ENCODE measurements around the gene FAM131C. TPM values are rescaled to one million over a fixed set of nuclear protein-coding genes. Genes with fewer than 3 reads are reported as not detected.

Gene FAM131C
- total RNA-seq, 1 experiment from 2014 or later = 7.4 TPM

DNA sequence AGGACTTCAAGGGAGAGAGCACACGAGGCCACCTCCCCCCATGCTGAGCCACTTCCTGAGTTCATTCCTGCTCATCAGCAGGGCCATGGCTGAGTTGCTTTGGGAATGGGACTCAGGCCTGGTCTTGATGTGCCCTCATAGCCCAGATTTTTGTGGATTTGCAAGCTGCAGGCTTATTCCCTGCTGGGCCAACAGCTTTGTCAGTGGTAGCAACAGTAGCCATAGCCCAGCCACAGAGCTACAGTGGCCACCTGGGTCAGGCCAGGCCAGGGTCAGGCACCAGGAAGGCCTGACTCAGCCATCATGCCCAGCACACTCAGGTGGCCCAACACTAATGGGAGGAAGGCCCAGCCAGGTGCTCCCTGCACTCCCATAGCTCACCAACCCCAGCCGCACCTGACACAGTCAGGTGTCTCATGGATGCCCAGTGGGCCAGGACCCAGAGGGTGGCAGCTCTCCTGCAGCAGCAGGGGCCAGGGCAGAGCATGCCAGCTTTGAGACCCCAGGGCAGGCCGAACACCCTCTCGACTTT, 49.0 kb upstream of the FAM131C start:
- CTCF ChIA-PET = interaction anchor here (0.7 kb wide), 1 partner anchor 40 kb away, joined by 3 read pairs; no protein-coding TSS in a partner anchor
- Histone ChIP-seq H3K79me2 (ENCODE audit: low read depth) (0 out of 2 replicates have a peak, but pooled peaks cover 7% of the 10 kb centered on the region), H4K20me1 (ENCODE audit: insufficient read depth) (peaks cover 18% of the 10 kb centered on the region), H3K4me3 (no peak overlapping the region), H3K4me2 (peak overlapping the region; percentile 46), H3K9me2 (ENCODE audit: insufficient read depth) (no peaks in the 10 kb centered on the region), H3K36me3 (ENCODE audit: low read depth) (peaks cover 33% of the 10 kb centered on the region), H3K27me3 (ENCODE audit: insufficient read depth, low read depth) (no peaks in the 10 kb centered on the region), H3K27ac (peak overlapping the region; percentile 61), H3K9me3 (ENCODE audit: insufficient read depth, low read depth) (no peaks in the 10 kb centered on the region), H2AFZ (no peak overlapping the region), H3K4me1 (replicated peaks; ENCODE audit: insufficient read depth) (peaks cover 69% of the 10 kb centered on the region), H3F3A (ENCODE audit: insufficient read depth, low read depth) (peaks cover 67% of the 10 kb centered on the region)
- DNase-seq = peak; percentile 29 to 62
- no TSS peak for BruUV-seq (replicated peaks)
- TF ChIP-seq, protein P1, sequence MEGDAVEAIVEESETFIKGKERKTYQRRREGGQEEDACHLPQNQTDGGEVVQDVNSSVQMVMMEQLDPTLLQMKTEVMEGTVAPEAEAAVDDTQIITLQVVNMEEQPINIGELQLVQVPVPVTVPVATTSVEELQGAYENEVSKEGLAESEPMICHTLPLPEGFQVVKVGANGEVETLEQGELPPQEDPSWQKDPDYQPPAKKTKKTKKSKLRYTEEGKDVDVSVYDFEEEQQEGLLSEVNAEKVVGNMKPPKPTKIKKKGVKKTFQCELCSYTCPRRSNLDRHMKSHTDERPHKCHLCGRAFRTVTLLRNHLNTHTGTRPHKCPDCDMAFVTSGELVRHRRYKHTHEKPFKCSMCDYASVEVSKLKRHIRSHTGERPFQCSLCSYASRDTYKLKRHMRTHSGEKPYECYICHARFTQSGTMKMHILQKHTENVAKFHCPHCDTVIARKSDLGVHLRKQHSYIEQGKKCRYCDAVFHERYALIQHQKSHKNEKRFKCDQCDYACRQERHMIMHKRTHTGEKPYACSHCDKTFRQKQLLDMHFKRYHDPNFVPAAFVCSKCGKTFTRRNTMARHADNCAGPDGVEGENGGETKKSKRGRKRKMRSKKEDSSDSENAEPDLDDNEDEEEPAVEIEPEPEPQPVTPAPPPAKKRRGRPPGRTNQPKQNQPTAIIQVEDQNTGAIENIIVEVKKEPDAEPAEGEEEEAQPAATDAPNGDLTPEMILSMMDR (conservative IDR thresholded peaks at IDR 0.05) = no peak
- TF ChIP-seq EZH2 (IDR thresholded peaks at IDR 0.05; ENCODE audit: low read depth) = no peak
- intact Hi-C loops (cut with micrococcal nuclease; ENCODE audit: unreplicated experiment) = no loop called here
- POLR2A ChIA-PET (ENCODE audit: unreplicated experiment) = interaction anchor here (0.7 kb wide), 1 partner anchor 67 kb away, joined by 3 read pairs; no protein-coding TSS in a partner anchor

DNA sequence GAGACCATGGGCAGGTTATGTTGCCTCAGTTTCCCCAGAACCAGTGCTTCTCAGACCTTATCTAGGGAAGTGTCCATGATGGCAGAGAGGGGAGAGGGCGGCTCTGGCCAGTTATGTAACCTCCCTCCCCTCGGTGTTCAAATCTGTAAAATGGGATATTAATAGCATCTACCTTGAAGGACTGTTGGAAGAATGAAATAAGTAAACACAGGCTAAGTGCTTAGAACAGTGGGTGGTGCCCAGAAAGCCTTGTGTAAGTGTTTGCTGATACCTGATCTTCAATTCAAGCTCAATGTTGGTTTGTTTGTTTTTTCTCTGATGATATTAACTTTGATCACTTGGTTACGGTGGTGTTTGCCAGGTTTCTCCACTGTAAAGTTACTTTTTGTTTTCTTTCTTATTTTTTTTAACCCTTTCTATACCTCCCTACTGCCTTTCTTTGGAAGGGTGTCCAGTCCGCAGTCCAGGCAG, 47.5 kb upstream of the FAM131C start:
- BruUV-seq (replicated peaks) = no TSS peak

DNA sequence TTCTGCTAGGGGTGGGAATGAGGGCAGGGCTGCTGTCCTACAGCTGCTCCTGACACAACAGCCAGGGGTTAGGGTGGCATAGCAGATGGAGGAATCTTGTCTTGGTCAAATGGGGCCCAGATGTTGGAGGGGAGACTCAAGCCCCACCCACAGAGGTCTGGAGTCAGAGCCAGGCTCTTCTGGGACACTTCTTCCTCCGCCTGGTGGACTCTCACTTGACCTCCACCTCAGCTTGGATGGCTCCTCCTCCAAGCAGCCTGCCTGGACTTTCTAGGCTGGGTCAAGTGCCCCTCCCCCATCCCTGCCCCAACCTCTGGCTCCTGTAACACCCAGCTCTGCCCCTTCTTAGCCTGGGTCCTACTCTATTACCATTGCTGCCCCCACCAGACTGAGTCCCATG, 47.0 kb upstream of the FAM131C start:
- H3K27ac ChIP-seq = no peak overlapping the region
- H3K9me2 ChIP-seq (ENCODE audit: insufficient read depth) = no peaks in the 10 kb centered on the region
- POLR2A ChIA-PET (ENCODE audit: unreplicated experiment) = interaction anchor here (0.6 kb wide), 2 partner anchors 23 to 46 kb away, joined by 3 to 4 read pairs; no protein-coding TSS in a partner anchor
- CTCF ChIA-PET = no interaction called here
- DNase-seq = no peak
- H3K79me2 ChIP-seq (ENCODE audit: low read depth) = no peaks in the 10 kb centered on the region
- peaks cover 13% of the 10 kb centered on the region; the same call in 1 of the 2 replicates for H3K36me3 ChIP-seq (ENCODE audit: low read depth)
- peaks cover 3% of the 10 kb centered on the region; the same call in 1 of the 2 replicates for H4K20me1 ChIP-seq (ENCODE audit: insufficient read depth)
- H3K27me3 ChIP-seq (ENCODE audit: insufficient read depth, low read depth) = no peaks in the 10 kb centered on the region
- H2AFZ ChIP-seq = no peak overlapping the region
- no TSS peak for BruUV-seq (replicated peaks)
- peaks cover 47% of the 10 kb centered on the region for H3F3A ChIP-seq (ENCODE audit: insufficient read depth, low read depth)
- H3K4me1 ChIP-seq (replicated peaks; ENCODE audit: insufficient read depth) = peaks cover 49% of the 10 kb centered on the region
- H3K4me2 ChIP-seq = no peak overlapping the region
- no peaks in the 10 kb centered on the region for H3K9me3 ChIP-seq (ENCODE audit: insufficient read depth, low read depth)
- intact Hi-C loops (cut with micrococcal nuclease; ENCODE audit: unreplicated experiment) = loop anchor here (2.0 kb wide), 1 partner anchor 32 kb away; no protein-coding TSS in a partner anchor
- H3K4me3 ChIP-seq = no peak overlapping the region
- TF ChIP-seq EZH2 (IDR thresholded peaks at IDR 0.05; ENCODE audit: low read depth) = no peak
- TF ChIP-seq, protein P1 (conservative IDR thresholded peaks at IDR 0.05) = no peak

More for the DNA sequence above, 47.5 kb upstream of the FAM131C start:
- peaks cover 52% of the 10 kb centered on the region for H3F3A ChIP-seq (ENCODE audit: insufficient read depth, low read depth)
- CTCF ChIA-PET = no interaction called here
- peaks cover 55% of the 10 kb centered on the region for H3K4me1 ChIP-seq (replicated peaks; ENCODE audit: insufficient read depth)
- H3K27ac ChIP-seq = peak overlapping the region; percentile 61
- DNase-seq = peak in 1 of 2 experiments; percentile 87
- H3K9me2 ChIP-seq (ENCODE audit: insufficient read depth) = no peaks in the 10 kb centered on the region
- POLR2A ChIA-PET (ENCODE audit: unreplicated experiment) = interaction anchor here (0.6 to 0.7 kb wide), 4 partner anchors 21 to 45 kb away, joined by 3 to 12 read pairs (median 6); no protein-coding TSS in a partner anchor
- no peaks in the 10 kb centered on the region for H3K9me3 ChIP-seq (ENCODE audit: insufficient read depth, low read depth)
- intact Hi-C loops (cut with micrococcal nuclease; ENCODE audit: unreplicated experiment) = loop anchor here (2.0 kb wide), 1 partner anchor 32 kb away; no protein-coding TSS in a partner anchor
- H3K36me3 ChIP-seq (ENCODE audit: low read depth) = peaks cover 19% of the 10 kb centered on the region
- no peaks in the 10 kb centered on the region for H3K79me2 ChIP-seq (ENCODE audit: low read depth)
- H3K4me3 ChIP-seq = no peak overlapping the region
- no peaks in the 10 kb centered on the region for H3K27me3 ChIP-seq (ENCODE audit: insufficient read depth, low read depth)
- TF ChIP-seq EZH2 (IDR thresholded peaks at IDR 0.05; ENCODE audit: low read depth) = no peak
- TF ChIP-seq, protein P1 (conservative IDR thresholded peaks at IDR 0.05) = no peak
- H3K4me2 ChIP-seq = peak overlapping the region; percentile 46; the same call in 1 of the 2 replicates
- peaks cover 7% of the 10 kb centered on the region; the same call in 1 of the 2 replicates for H4K20me1 ChIP-seq (ENCODE audit: insufficient read depth)
- H2AFZ ChIP-seq = no peak overlapping the region
